A549 (cell line): ENCODE measurements around the gene EFEMP1.

Experiments used
- CTCF ChIP-seq: fragments of >200 bp; sonication (Bioruptor Twin); formaldehyde crosslinking; IDR thresholded peaks from 3 replicates; pipeline ENCODE4 v1.5.1; 2016
- E2F6 ChIP-seq: IDR thresholded peaks from 2 replicates; pipeline ENCODE4 v1.6.1; 2012; ENCODE audit warnings: low read depth, borderline replicate concordance
- EHMT2 ChIP-seq: fragments of 200-600 bp; sonication (generic); IDR thresholded peaks from 2 replicates; pipeline ENCODE4 v1.6.1; 2016; ENCODE audit warnings: antibody characterized with exemption, low read depth, mild to moderate bottlenecking, moderate library complexity
- EP300 ChIP-seq, 2 experiments: fragments of >200 bp; sonication (Bioruptor Twin); formaldehyde crosslinking; IDR thresholded peaks; 2 replicates in 1 of 2; 3 replicates in 1 of 2; pipeline ENCODE4 v1.6.1; 2016 to 2017
- HEYL ChIP-seq: fragments of 250-450 bp; sonication (Bioruptor Pico); IDR thresholded peaks from 2 replicates; pipeline ENCODE4 v1.8.0; 2021; ENCODE audit warnings: mild to moderate bottlenecking, moderate library complexity
- NPAS2 ChIP-seq: fragments of 250-450 bp; sonication (Bioruptor Pico); IDR thresholded peaks from 2 replicates; pipeline ENCODE4 v1.8.0; 2022; ENCODE audit warnings: mild to moderate bottlenecking, moderate library complexity, borderline replicate concordance
- PBX3 ChIP-seq: IDR thresholded peaks from 2 replicates; pipeline ENCODE4 v1.6.1; 2012
- POLR2A ChIP-seq: IDR thresholded peaks from 2 replicates; pipeline ENCODE4 v1.6.1; 2012; ENCODE audit warnings: mild to moderate bottlenecking, low read length
- RCOR1 ChIP-seq: fragments of 150-350 bp; IDR thresholded peaks from 2 replicates; pipeline ENCODE4 v1.6.1; 2014; ENCODE audit warnings: antibody characterized with exemption, low read length, low read depth
- SREBF2 ChIP-seq: fragments of 450-650 bp; IDR thresholded peaks from 2 replicates; pipeline ENCODE4 v1.6.1; 2014; ENCODE audit warnings: mild to moderate bottlenecking, moderate library complexity
- ZSCAN20 ChIP-seq: fragments of 250-450 bp; sonication (Bioruptor Pico); IDR thresholded peaks from 2 replicates; pipeline ENCODE4 v1.8.0; 2022; ENCODE audit warnings: mild to moderate bottlenecking, moderate library complexity

GRCh38 chr2:55891671-55892094, 31.9 kb downstream of the EFEMP1 start:
- no peak for TF ChIP-seq POLR2A
- TF ChIP-seq EP300 (IDR thresholded peaks at IDR 0.05), result no peak
- TF ChIP-seq CTCF, result no peak
- TF ChIP-seq SREBF2, result no peak
- TF ChIP-seq NPAS2 (CRISPR knock-in tag), result no peak
- no peak for TF ChIP-seq RCOR1
- TF ChIP-seq EHMT2, result no peak
- TF ChIP-seq HEYL, result no peak
- no peak for TF ChIP-seq E2F6
- TF ChIP-seq ZSCAN20 (CRISPR knock-in tag), result no peak
- no peak for TF ChIP-seq PBX3
